HG03280 (cell line): ENCODE data around the gene GPI.
"Not testable (repeated sequence)": the region's sequence is repeated elsewhere in the genome, so short reads cannot be mapped to it uniquely, and the experiment has no call there.

Source experiments
- ATAC-seq: cut with Tn5 transposase; IDR thresholded peaks from one replicate; pipeline ENCODE4 v1.9.1; 2021; ENCODE audit warnings: mild to moderate bottlenecking, moderate library complexity; ENCODE audit not compliant: unreplicated experiment

Gene GPI

DNA sequence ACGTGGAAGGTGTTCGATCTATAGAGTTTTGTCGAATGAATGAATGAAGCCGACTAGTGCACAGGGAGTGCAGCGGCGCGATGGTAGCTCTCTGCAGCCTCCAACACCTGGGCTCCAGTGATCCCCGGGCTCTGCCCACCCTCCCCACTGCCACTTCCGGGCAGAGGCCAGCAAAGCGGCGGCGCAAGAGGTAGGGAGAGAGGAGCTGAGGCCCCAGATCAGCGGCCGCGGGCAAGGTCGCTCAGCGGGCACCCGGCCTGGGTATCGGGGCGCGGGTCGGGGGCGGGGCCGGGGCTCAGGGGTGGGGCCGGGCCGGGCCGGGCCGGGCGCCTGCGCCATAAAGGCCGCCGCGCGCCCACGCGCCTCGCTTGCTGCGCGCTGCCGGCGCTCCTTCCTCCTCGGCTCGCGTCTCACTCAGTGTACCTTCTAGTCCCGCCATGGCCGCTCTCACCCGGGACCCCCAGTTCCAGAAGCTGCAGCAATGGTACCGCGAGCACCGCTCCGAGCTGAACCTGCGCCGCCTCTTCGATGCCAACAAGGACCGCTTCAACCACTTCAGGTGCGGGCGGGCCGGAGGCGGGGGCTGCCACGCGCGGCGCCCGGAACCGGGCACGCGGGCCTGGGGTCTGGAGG lies at the start of gene GPI:
TSS of gene GPI (plus strand) at position 367 of the 633 bp plus-strand sequence. CDS start at position 438, 71 bp downstream.
- ATAC-seq: peak; percentile 64

DNA sequence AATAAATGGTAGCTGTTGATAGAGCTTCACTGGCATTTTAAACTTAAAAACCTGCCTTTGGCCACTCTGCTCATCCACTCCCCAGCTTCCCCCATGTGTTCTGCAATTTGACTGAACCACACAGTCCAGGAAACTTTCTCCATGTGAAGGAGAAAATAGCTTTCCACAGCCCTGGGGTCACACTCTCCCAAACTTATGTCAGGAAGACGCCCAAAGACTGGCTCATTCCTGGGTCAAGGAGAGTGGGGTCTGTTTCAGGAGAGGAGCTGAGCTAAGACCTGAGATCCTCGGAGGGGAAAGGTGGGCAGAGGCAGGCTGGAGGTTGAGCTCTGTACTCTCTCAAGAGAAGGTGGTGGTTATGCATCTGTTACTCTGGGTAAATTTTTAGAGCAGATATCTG lies 48.7 kb upstream of the GPI start:
- ATAC-seq: no peak

DNA sequence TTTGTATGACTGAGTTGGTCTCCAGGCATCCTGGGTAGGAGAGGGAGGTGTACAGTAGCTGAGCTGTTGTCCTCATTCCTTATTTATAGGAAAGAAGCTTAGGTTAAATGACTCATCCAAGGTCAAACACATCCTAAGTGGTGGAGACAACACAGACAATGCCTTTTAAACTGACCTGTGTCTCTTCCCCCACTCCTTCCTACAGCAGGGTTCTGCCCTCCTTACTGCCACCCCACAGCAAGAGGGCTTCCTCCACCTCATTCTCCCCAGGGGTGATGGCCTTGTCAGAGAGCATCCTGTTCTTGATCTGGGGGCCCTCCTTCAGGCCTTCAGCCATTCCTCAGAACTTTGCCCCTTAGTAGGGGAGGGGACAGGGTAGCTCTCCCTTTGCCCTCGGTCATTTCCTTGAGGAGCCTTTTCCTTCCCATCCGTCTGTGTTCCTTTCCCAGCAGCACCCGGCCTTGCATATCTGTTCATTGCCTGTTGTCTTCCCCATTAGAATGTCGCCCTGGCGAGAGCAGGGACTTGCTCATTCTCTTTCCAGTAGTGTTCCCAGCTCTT lies 48.2 kb upstream of the GPI start:
- ATAC-seq: no peak

DNA sequence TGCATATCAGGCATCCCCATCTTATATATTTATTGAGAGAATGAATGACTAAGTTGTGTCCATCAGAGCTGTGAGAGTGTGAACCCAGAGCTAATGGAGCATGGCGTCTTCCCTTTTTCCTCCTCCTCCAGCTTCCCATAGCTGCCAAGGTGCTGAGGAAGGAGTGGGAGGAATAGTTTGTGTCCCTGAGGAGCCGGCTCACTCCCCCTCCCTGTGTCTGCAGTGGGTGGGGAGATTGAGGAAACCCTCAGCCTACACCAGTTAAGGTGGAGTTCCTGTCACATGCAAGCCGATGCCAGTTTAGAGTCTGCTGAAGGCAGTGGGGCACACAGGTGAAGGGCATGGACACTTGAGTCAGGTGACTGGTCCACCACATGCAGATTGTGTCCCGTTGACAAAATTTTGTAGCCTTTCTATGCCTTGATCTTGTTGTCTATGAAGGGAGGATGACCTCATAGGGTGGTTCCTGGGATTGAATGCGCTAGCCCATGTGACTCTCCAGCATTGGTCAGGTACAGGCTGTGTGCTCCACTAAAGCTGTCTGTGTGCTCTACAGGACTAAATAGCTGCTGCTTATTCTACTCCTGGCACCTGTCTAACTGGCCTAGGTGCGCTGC lies 47.6 kb upstream of the GPI start:
- ATAC-seq: no peak

GRCh38 chr19:34319230-34319585 lies 45.8 kb upstream of the GPI start:
- ATAC-seq: no peak

- ATAC-seq: no peak
Measured at GRCh38 chr19:34319785-34320184, 45.2 kb upstream of the GPI start.

GRCh38 chr19:34320277-34320676 lies 44.7 kb upstream of the GPI start:
- ATAC-seq: no peak

DNA sequence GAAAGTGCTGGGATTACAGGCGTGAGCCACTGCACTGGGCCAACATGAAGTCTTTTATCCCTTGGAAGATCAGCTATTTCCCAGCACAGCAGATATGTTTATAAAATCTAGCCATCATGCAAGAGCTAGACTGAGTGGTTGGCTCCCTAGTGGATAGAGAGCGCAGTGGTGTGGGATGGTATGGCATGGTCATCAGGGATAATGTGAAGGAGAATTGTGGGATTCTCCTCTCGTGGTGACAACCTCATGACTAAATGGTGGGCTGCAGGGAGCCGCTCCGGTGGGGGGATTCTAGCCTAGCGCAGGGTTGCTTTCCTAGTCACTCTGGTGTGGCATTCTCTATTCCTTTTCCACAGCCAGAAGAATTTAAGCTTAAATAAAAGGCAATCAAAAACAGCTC lies 43.3 kb upstream of the GPI start:
- no peak for ATAC-seq

- no peak for ATAC-seq
Measured at GRCh38 chr19:34323433-34324204, 41.4 kb upstream of the GPI start.

DNA sequence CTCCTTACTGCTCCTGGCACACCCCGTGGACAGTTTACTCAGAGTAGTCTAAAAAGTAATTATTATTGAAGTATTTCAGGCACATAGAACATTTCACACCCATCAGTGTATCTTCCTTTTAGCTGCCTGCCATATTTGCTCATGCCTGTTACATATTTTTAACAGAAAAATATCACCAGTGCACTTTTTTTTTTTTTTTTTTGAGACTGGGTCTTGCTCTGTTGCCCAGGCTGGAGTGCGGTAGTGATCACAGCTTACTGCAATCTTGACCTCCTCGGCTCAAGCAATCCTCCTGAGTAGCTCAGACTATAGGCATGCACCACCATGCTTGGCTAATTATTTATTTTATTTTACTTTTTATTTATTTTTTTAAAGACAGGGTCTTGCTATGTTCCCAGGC lies 40.7 kb upstream of the GPI start:
- no peak for ATAC-seq

DNA sequence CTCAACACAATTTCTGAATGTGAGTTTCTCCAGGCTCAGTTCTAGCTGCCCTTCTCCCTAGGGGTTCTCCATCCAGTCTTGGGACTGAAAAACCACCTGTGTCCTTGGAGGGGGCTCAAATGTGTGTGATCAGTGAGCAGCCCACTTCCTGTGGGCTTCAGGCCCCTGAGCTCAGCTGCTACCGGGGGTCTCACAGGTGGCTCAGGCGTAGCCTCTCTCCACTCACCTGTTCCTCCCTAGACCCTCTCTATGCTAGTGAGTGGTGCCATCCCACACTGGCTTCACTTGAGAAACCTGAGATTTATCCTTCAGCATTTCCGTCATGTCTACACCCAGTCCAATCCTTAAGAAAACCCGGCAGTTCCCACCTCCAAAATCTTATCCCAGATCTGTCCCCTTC lies 39.8 kb upstream of the GPI start:
- ATAC-seq: no peak

GRCh38 chr19:34325981-34326787 lies 38.8 kb upstream of the GPI start:
- no peak for ATAC-seq

DNA sequence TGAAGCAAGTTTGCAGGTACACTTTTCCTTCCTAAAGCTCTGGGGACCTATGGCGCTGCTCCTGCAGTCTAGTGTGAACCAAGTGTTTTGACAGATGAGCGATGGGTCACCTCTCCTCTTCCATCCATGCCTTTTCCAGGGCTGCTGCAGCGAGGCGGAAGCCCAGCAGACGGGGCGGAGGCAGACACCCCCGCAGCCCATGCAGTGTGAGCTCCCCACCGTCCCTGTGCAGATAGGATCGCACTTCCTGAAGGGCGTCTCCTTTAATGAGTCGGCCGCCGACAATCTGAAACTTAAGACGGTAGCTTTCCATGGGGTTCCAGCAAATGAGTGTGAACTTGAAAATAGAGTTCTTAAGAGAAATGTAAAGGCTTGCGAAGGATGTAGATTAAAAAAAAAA lies 37.1 kb upstream of the GPI start:
- ATAC-seq: no peak

DNA sequence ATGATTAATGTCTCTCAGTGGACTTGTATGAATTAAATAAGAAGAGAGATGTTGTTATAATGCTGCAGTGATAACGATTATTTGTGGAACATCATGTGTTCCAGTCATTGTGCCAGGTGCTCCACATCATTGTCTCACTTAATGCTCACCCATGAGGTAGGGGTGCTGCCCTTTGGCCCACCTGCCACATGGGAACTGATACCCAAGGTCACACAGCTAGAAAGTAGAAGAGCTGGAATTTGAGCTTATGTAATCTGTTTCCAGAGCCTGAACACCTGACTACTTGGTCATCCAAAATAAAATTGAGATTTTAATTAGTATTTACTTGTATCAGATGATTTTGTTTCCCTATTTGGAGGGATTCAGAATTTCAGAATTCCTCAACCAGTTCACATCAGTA lies 36.0 kb upstream of the GPI start:
- ATAC-seq: no peak

- ATAC-seq: no peak
Measured at GRCh38 chr19:34330116-34330515, 34.9 kb upstream of the GPI start.

DNA sequence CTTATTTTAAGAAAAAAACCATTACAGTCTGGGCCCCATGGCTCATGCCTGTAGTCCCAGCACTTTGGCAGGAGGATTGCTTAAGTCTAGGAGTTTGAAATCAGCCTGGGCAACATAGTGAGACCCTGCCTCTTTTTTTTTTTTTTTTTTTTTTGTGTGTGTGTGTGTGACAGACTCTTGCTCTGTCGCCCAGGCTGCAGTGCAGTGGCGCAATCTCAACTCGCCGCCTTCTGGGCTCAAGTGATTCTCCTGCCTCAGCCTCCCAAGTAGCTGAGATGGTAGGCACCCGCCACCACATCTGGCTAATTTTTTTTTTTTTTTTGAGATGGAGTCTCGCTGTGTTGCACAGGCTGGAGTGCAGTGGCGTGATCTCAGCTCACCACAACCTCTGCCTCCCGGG lies 34.4 kb upstream of the GPI start:
- not testable (repeated sequence) for ATAC-seq

- ATAC-seq: not testable (repeated sequence)
Measured at GRCh38 chr19:34331596-34331995, 33.4 kb upstream of the GPI start.

GRCh38 chr19:34332027-34332760 lies 32.8 kb upstream of the GPI start:
- ATAC-seq: no peak

GRCh38 chr19:34335914-34336313 lies 29.1 kb upstream of the GPI start:
- ATAC-seq: no peak

- ATAC-seq: no peak
Measured at GRCh38 chr19:34336781-34337271, 28.2 kb upstream of the GPI start.
